Muscle of arm (tissue), 12 donors: ENCODE data around the gene PROZ. TPM values are rescaled to one million over a fixed set of nuclear protein-coding genes. Genes with fewer than 3 reads are reported as not detected.

ENCODE experiments used
- DNase-seq: peaks from one replicate; pipeline ENCODE4 v3.0.0-alpha.2; 2013
- polyA plus RNA-seq, 12 donors: library from polyadenylated mRNA; unstranded; fragments of 120-200 nt; gene quantifications; one replicate each; pipeline ENCODE4 v1.2.1, GENCODE V29; 2013; ENCODE audit not compliant: insufficient read length in 12 of 12

PROZ gene
- polyA plus RNA-seq, 12 donors = 0.11 to 0.37 (median 0.12) TPM; not detected in 8

DNA sequence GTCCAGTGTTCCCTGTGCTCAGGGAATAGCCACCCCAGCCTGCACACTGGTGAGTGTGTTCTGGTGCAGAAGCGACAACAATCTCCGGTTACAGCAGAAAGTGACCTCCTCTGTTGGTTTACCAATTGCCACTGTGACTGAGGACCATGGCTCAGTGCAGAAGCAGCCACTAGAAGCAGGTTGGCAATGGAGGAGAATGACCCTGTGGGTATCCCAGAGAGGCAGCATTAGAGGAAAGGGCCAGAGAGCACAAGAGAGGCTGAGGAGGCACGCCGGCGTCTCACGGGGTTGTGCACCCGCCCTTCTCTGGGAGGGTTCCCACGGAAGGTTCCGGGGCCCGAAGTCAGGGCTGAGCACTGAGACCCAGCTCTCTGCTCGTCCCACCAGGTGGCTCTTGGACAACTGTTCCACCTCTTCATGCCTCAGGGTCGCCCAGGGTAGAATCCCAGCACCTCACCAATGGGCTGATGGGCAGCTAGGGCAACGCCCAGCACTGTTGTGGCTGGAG, 14.0 kb downstream of the PROZ start:
- DNase-seq = no peak

DNA sequence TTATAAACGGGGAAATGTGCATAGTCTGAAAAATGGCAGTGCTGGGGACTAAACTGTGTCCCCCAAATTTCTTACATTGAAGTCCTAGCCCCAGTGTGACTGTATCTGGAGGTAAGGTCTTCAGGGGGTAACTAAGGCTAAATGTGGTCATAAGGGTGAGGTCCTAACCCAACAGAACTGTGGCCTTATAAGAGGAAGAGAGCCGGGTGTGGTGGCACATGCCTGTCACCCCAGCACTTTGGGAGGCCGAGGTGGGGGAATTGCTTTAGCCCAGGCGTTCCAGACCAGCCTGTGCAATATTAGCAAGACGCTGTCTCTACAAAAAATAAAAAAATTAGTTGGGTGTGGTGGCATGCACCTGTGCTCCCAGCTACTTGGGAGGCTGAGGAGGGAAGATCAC, 17.8 kb downstream of the PROZ start:
- no peak for DNase-seq

GRCh38 chr13:113176822-113177221, 18.4 kb downstream of the PROZ start:
- no peak for DNase-seq

GRCh38 chr13:113178070-113178895, 19.8 kb downstream of the PROZ start:
- no peak for DNase-seq

DNA sequence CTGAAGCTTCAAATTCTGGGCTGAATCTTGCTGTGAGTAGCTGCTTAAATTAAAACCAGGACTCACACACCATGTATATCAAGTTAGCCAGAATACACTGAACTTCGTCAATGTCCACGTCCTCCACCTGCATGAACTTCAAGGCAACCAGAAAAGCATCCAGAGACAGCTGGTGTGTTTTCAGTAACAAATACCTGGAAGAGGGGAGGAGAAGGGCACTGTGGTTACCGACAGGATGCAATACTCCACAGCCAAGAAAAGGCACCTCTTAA, 20.4 kb downstream of the PROZ start:
- DNase-seq = no peak

GRCh38 chr13:113179374-113180230, 21.2 kb downstream of the PROZ start:
- DNase-seq = no peak

GRCh38 chr13:113182046-113182445, 23.6 kb downstream of the PROZ start:
- no peak for DNase-seq

- no peak for DNase-seq
Measured at GRCh38 chr13:113183450-113184129, 25.1 kb downstream of the PROZ start.

- no peak for DNase-seq
Measured at GRCh38 chr13:113184568-113185440, 26.4 kb downstream of the PROZ start.

GRCh38 chr13:113186061-113186900, 27.8 kb downstream of the PROZ start:
- no peak for DNase-seq

DNA sequence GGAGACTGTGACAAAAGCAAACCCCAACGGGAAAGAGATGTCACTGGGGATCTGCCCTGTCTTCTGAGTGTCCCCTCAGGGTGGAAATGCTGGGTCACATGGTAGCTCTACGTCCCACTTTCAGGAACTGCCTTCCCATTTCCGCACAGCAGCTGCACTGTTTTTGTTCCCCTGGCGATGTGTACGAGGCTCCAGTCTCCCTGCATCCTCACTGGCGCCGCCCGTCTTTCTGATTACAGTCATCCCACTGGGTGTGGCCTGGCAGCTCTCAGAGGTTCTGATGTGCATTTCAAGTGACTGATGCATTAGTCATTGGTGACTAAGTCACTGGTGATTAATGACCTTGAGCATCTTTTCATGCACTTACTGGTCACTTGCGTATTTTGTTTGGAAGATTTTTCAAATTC, 28.8 kb downstream of the PROZ start:
- DNase-seq = no peak

DNA sequence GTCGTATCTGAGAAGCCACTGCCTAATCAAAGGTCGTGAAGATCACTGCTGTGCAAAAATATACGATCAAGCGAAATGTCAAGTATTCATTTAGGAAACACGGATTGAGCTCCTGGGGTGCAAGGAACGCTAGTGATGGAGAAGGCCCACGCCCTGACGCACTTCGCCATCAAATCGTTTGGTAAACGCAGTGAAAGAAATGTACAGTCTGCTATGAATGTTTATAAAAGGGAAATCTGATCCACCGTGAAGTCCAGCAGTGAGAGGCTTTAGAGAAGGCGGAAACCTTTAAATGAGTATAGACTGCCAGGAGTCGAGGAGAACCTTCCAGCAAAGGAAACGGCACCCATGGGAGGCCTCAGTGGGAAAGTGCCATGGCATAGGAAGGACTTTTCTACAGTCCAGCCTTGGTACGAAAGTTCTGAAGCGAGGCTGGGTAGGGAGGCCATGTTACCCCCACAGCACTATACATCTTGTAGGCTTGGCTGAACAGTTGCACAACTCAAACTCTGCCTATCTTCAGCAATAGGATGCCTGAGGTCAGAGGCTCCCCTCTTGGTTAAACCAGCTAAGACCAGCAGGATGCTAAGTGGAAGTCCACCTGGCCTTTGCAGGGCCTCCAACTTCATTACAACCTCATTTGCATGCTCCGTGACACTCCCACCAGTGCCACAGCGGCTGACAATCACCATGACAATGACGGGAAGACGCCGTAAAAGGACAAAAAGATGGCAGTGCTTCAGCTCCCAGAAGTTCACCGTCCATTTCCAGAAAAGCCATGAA, 29.6 kb downstream of the PROZ start:
- no peak for DNase-seq

DNA sequence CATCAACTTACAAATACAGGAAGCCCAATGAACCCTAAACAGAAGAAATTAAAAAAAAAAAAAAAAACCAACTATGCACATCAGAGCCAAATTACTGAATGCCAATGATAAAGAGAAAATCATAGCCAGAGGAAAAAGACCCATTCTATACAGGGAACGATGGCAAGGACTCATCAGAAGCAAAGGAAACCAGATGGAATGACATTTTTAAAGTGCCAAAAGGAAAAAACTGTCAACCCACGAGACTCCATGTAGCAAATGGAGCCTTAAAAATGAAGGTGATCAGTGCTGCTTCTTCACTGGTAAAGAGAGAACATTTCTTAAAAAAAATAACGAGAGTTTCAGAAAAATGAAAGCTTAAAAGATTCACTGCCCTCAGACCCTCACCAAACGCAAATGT, 31.7 kb downstream of the PROZ start:
- no peak for DNase-seq

- DNase-seq = no peak
Measured at GRCh38 chr13:113192279-113192678, 33.8 kb downstream of the PROZ start.

DNA sequence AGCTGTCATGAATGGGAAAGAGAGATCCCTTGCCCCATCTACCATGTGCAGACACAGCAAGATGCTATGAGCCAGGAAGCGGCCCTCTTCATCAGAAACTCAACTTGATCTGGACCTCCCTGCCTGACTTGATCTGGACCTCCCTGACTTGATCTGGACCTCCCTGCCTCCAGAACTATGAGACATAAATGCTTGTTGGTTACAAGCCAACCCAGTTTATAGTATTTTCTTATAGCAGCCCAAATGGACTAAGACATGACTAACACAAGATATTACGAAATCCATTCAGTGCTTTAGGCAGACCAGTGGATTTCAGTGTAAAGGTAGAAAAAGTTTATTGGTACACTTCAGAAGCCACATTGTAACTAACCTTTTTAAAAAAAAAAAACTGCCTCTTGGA, 34.5 kb downstream of the PROZ start:
- DNase-seq = no peak

GRCh38 chr13:113195360-113195759, 36.9 kb downstream of the PROZ start:
- DNase-seq = no peak

- no peak for DNase-seq
Measured at GRCh38 chr13:113196970-113197737, 38.7 kb downstream of the PROZ start.

DNA sequence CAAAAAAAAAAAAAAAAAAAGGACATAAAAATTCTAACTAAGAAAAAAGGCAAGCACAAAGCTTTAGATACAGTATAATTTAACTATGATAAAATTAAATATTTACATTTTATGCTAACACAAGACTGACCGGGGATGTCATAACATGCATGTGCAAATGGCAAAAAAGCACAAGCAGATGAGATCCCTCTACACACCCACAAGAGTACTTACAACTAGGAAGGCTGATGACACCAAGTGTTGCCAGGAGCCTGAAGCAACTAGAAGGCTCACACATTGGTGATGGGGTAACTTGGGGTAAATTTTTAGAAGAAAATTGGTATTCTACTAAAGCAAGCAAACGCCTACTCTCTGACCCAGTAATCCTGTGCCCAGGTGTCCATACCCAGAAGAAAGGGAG, 43.4 kb downstream of the PROZ start:
- DNase-seq = no peak

- DNase-seq = no peak
Measured at GRCh38 chr13:113202912-113203311, 44.5 kb downstream of the PROZ start.
